Measurements from ENCODE around the gene DNAH1.

- TF ChIP-seq TAF1 (IDR thresholded peaks at IDR 0.05; ENCODE audit: low read depth, low read length) (peak; percentile 65), POLR2A (IDR thresholded peaks at IDR 0.05; ENCODE audit: low read depth, low read length) (peak; percentile 77), POLR2AphosphoS5 (IDR thresholded peaks at IDR 0.05; ENCODE audit: low read depth, low read length) (peak; percentile 73; the same call in 1 of the 2 replicates), PAX5 (IDR thresholded peaks at IDR 0.05; ENCODE audit: insufficient read depth, low read length, severe bottlenecking) (no peak)
Observed at GRCh38 chr3:52277071-52277964, 38.8 kb upstream of the DNAH1 start.
